Measurements from ENCODE around the gene DEPDC5.

GRCh38 chr22:31925056-31925455 is 171.2 kb downstream of the DEPDC5 start:
- TF ChIP-seq CTCF (IDR thresholded peaks at IDR 0.05) = no peak
- no peak for TF ChIP-seq EP300 (IDR thresholded peaks at IDR 0.05)

Data from sigmoid colon (tissue), 4 donors.